ENCODE results near the gene ENC1. TPM values are rescaled to one million over a fixed set of nuclear protein-coding genes. Genes with fewer than 3 reads are reported as not detected.
A peak's percentile ranks its signal among the peaks of the same experiment; 100 is the strongest.

Gene ENC1
- polyA plus RNA-seq, 3 donors, result 6.9 to 9.9 (median 9.6) TPM

- H3K4me1 ChIP-seq (ENCODE audit: control insufficient read depth in 1 of 2, insufficient read depth in 2 of 2, low read length in 2 of 2), result peaks cover 13 to 14% of the 10 kb centered on the region in 2 donors
- no peaks in the 10 kb centered on the region for H3K36me3 Mint-ChIP-seq
- no peaks in the 10 kb centered on the region for H3K79me2 ChIP-seq (ENCODE audit: insufficient read depth, low read length)
- intact Hi-C loops (cut with micrococcal nuclease), result no loop called here
- 95% methylated on average over 22 of the region's 23 CpGs for WGBS (ENCODE audit: insufficient coverage)
- no peak for TF ChIP-seq CTCF (IDR thresholded peaks at IDR 0.05)
- H3K27me3 Mint-ChIP-seq (ENCODE audit: low read depth in 3 of 3), result peaks cover 0 to 3% (median 0%) of the 10 kb centered on the region in 3 donors
- no peak overlapping the region for H3K27ac ChIP-seq (ENCODE audit: low read depth in 1 of 2, low read length in 2 of 2)
- no peak overlapping the region for H3K4me2 ChIP-seq (replicated peaks; ENCODE audit: extremely low read depth, low read length, poor library complexity, severe bottlenecking)
- no peaks in the 10 kb centered on the region for H3K36me3 ChIP-seq (replicated peaks in 1 of 2; ENCODE audit: control insufficient read depth in 1 of 2, insufficient read depth in 2 of 2, low read length in 2 of 2)
- no peak overlapping the region for H3K4me3 Mint-ChIP-seq
- no peak overlapping the region for H2AFZ ChIP-seq (ENCODE audit: insufficient read depth, low read depth, low read length, poor library complexity, severe bottlenecking)
- H4K20me1 ChIP-seq (ENCODE audit: insufficient read depth, low read length), result no peaks in the 10 kb centered on the region
- H3K4me3 ChIP-seq (replicated peaks in 1 of 3; ENCODE audit: low read depth in 2 of 3, low read length in 3 of 3), result no peak overlapping the region
- H3K27me3 ChIP-seq (ENCODE audit: control insufficient read depth in 2 of 2, insufficient read depth in 2 of 2, low read length in 2 of 2), result no peaks in the 10 kb centered on the region
- peaks cover 15% of the 10 kb centered on the region for H3K4me1 Mint-ChIP-seq
- H3K9me3 Mint-ChIP-seq, result no peaks in the 10 kb centered on the region
- H3K9me3 ChIP-seq (replicated peaks in 1 of 2; ENCODE audit: control insufficient read depth in 1 of 2, insufficient read depth in 1 of 2, low read length in 2 of 2), result no peaks in the 10 kb centered on the region
- DNase-seq, result no peak
- peak overlapping the region in 1 of 7 donors; percentile 38 for H3K27ac Mint-ChIP-seq
- no peak overlapping the region for H3K9ac ChIP-seq (ENCODE audit: insufficient read depth, low read length, poor library complexity, severe bottlenecking)
Measured at GRCh38 chr5:74616236-74617146, 24.0 kb downstream of the ENC1 start.

- H3K4me3 Mint-ChIP-seq, result no peak overlapping the region
- no peak overlapping the region for H2AFZ ChIP-seq (ENCODE audit: insufficient read depth, low read depth, low read length, poor library complexity, severe bottlenecking)
- H3K9me3 Mint-ChIP-seq, result no peaks in the 10 kb centered on the region
- peak overlapping the region; percentile 14 to 15 for H3K27ac ChIP-seq (ENCODE audit: low read depth in 1 of 2, low read length in 2 of 2)
- H3K9me3 ChIP-seq (replicated peaks in 1 of 2; ENCODE audit: control insufficient read depth in 1 of 2, insufficient read depth in 1 of 2, low read length in 2 of 2), result no peaks in the 10 kb centered on the region
- intact Hi-C loops (cut with micrococcal nuclease), result no loop called here
- no peaks in the 10 kb centered on the region for H3K36me3 ChIP-seq (replicated peaks in 1 of 2; ENCODE audit: control insufficient read depth in 1 of 2, insufficient read depth in 2 of 2, low read length in 2 of 2)
- H3K4me2 ChIP-seq (replicated peaks; ENCODE audit: extremely low read depth, low read length, poor library complexity, severe bottlenecking), result no peak overlapping the region
- H3K4me3 ChIP-seq (replicated peaks in 1 of 3; ENCODE audit: low read depth in 2 of 3, low read length in 3 of 3), result no peak overlapping the region
- no peaks in the 10 kb centered on the region for H4K20me1 ChIP-seq (ENCODE audit: insufficient read depth, low read length)
- WGBS (ENCODE audit: insufficient coverage), result no CpG with 5 or more reads among the region's 2 CpGs
- H3K9ac ChIP-seq (ENCODE audit: insufficient read depth, low read length, poor library complexity, severe bottlenecking), result no peak overlapping the region
- TF ChIP-seq CTCF (IDR thresholded peaks at IDR 0.05), result no peak
- no peaks in the 10 kb centered on the region for H3K27me3 ChIP-seq (ENCODE audit: control insufficient read depth in 2 of 2, insufficient read depth in 2 of 2, low read length in 2 of 2)
- DNase-seq, result peak; percentile 71 to 78 (median 75)
- H3K27me3 Mint-ChIP-seq (ENCODE audit: low read depth in 3 of 3), result peaks cover 0 to 2% (median 0%) of the 10 kb centered on the region in 3 donors
- peaks cover 13 to 14% of the 10 kb centered on the region in 2 donors for H3K4me1 ChIP-seq (ENCODE audit: control insufficient read depth in 1 of 2, insufficient read depth in 2 of 2, low read length in 2 of 2)
- no peaks in the 10 kb centered on the region for H3K79me2 ChIP-seq (ENCODE audit: insufficient read depth, low read length)
- H3K36me3 Mint-ChIP-seq, result no peaks in the 10 kb centered on the region
- peak overlapping the region; percentile 57 to 83 (median 77) for H3K27ac Mint-ChIP-seq
- H3K4me1 Mint-ChIP-seq, result peaks cover 15% of the 10 kb centered on the region
Measured at GRCh38 chr5:74613283-74613682, 27.2 kb downstream of the ENC1 start.
